ENCODE data around the gene PNKP.

The PNKP gene

GRCh38 chr19:49896863-49897621, 29.7 kb upstream of the PNKP start, which contains the start of gene IL4I1:
IL4I1 (minus strand) TSS chr19:49896887; CDS start chr19:49896160, 727 bp downstream.
- POLR2A ChIA-PET: interaction anchor here (0.9 kb wide), 1 partner anchor 20 kb away, joined by 3 read pairs; the partner anchor contains the start of genes AKT1S1 and TBC1D17
- CTCF ChIA-PET: no interaction called here
- TF ChIP-seq CTCF (IDR thresholded peaks at IDR 0.05; ENCODE audit: insufficient read depth, low read length, missing control alignments): no peak
- DNase-seq (ENCODE audit: low read depth, low spot score): no peak
- no peak within 1 kb of the TSS for H3K4me3 ChIP-seq (ENCODE audit: low read depth, low read length)

DNA sequence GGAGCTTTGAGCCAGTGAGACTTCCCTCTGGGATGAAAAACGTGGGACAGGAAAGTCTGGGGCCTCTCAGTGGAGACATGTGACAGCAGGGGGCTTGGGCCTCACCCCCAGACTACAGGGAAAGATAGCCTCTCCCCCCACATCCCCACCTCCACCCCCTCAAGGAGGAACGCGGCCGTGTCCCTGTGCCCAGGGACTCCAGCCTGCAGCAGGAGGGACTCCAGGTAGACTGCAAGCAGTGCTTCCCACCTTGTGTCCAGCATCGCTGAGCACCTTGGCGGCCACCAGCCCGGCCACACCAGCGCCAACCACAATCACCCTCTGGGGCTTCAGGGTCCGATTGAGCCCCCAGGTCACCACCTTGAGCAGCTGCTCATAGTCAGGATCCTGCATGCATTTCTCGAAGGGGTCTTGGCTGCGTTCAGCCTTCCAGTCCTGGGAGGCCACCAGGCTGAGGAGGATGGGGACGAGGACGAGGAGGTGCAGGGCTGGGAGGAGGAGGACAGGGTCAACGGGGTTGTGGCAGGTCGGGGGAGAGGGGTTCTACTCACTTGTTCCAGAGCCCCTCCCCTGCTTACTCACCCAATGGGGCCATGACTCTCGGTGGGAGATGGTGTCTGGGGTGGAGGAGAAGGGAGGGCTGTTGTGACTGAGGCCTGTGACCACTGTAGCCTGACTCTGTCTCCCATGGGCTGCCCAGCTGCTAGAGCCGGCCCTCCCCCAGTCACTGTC, 28.4 kb upstream of the PNKP start:
- no peak for TF ChIP-seq CTCF (IDR thresholded peaks at IDR 0.05; ENCODE audit: insufficient read depth, low read length, missing control alignments)
- no peak overlapping the region for H3K4me3 ChIP-seq (ENCODE audit: low read depth, low read length)
- DNase-seq (ENCODE audit: low read depth, low spot score): no peak
- POLR2A ChIA-PET: interaction anchor here (1.2 kb wide), 1 partner anchor 19 kb away, joined by 5 read pairs; no protein-coding TSS in a partner anchor
- CTCF ChIA-PET: interaction anchor here (1.2 kb wide), 1 partner anchor 12 kb away, joined by 3 read pairs; no protein-coding TSS in a partner anchor

DNA sequence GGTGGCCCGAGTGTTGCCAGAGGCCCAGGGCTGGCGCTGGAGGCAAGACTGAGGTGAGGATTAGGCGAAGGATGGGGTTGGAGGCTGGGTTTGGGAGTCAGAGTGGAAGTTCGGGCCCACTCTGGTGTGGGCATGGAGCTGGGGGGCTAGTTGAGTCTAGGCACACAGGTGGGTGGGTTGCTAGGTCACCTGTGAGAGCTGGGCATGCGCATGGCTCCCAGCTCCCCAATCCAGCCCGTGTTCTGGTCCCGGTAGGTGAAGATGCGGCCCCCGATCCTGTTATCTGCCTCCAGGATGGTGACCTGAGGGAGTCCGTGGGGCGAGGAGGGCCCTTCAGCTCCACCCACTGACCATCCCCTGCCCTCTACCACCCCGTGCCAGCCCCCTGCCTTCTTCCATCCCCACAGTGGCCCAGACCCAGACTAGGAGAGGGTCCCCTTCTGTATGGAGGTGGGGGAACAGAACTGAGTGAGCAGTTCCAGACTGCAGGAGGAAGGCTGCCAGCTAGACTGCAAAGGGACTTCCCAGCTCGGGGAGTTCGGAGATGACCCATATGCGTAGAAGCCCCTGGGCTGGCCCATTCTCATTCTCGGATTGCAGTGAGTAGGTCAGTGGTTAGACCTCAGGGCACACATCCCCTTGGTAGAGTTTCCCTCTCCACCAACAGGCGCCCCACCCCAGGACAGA, 27.6 kb upstream of the PNKP start:
- ChIA-PET CTCF (interaction anchor here (0.8 to 1.2 kb wide), 2 partner anchors 11 to 13 kb away, joined by 3 read pairs; no protein-coding TSS in a partner anchor), POLR2A (interaction anchor here (0.6 to 1.2 kb wide), 2 partner anchors 19 to 314 kb away, joined by 3 to 5 read pairs; partner anchors contain the start of gene NOSIP)
- TF ChIP-seq CTCF (IDR thresholded peaks at IDR 0.05; ENCODE audit: insufficient read depth, low read length, missing control alignments): no peak
- H3K4me3 ChIP-seq (ENCODE audit: low read depth, low read length): no peak overlapping the region
- DNase-seq (ENCODE audit: low read depth, low spot score): no peak

DNA sequence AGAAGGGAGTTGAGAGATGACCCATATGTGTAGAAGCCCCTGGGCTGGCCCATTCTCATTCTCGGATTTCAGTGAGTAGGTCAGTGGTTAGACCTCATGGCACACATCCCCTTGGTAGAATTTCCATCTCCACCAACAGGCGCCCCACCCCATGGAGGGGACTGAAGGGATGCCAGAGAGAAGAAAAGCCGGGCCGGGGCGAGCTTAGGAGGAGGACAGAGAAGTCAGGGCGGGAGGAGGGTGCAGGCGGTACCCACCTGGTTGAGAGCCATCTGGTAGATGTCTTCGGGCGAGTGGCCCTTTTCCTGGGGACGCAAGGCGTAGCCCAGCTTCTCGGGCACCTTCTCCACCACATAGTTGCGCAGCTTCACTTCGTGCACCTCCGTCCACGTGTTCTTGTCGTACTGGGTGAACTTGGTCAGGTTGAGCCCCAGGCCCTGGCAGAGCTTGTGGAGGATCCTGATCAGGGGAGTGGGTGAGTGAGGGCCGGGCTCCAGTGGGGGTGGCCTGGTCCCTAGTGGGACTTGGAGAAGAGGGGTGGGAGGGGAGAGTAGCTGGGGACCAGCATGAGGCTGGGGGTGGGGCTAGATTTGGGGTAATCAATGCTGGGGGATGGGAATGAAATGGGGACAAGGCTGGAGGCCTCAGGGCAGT, 26.8 kb upstream of the PNKP start:
- ChIA-PET CTCF (interaction anchor here (0.8 to 2.3 kb wide), 2 partner anchors 12 kb away, joined by 3 to 4 read pairs; no protein-coding TSS in a partner anchor), POLR2A (interaction anchor here (0.6 kb wide), 2 partner anchors 49 to 314 kb away, joined by 3 read pairs; partner anchors contain the start of gene NOSIP)
- no peak overlapping the region for H3K4me3 ChIP-seq (ENCODE audit: low read depth, low read length)
- TF ChIP-seq CTCF (IDR thresholded peaks at IDR 0.05; ENCODE audit: insufficient read depth, low read length, missing control alignments): no peak
- DNase-seq (ENCODE audit: low read depth, low spot score): no peak

GRCh38 chr19:49892716-49893115, 25.3 kb upstream of the PNKP start:
- no peak for DNase-seq (ENCODE audit: low read depth, low spot score)
- no peak for TF ChIP-seq CTCF (IDR thresholded peaks at IDR 0.05; ENCODE audit: insufficient read depth, low read length, missing control alignments)
- H3K4me3 ChIP-seq (ENCODE audit: low read depth, low read length): no peak overlapping the region
- POLR2A ChIA-PET: no interaction called here
- CTCF ChIA-PET: interaction anchor here (2.3 kb wide), 1 partner anchor 10 kb away, joined by 4 read pairs; no protein-coding TSS in a partner anchor
